GM12878 (cell line): ENCODE measurements around the gene ATF7. TPM values are rescaled to one million over a fixed set of nuclear protein-coding genes. Genes with fewer than 3 reads are reported as not detected.

Experiments
- ATAC-seq: fragments of 200-7000 bp; cut with Tn5 transposase; 3 replicates; pipeline ENCODE4 v1.9.1; 2020; ENCODE audit warnings: mild to moderate bottlenecking, moderate library complexity
- BruUV-seq: library from RNA; stranded (reverse); fragments of 400-500 nt; replicated peaks from 2 replicates; lab custom pipeline; 2021; lab: Mats Ljungman, UMichigan
- CTCF ChIA-PET: fragments of 300-600 bp; sonication (Branson Sonifier 250); formaldehyde crosslinking; extraction: SDS; loops from one replicate; lab custom pipeline; 2021; ENCODE audit warnings: inconsistent platforms; lab: Yijun Ruan, JAX
- POLR2A ChIA-PET: fragments of 350-600 bp; formaldehyde crosslinking; extraction: SDS; loops from one replicate; lab custom pipeline; 2021; ENCODE audit warnings: inconsistent platforms; lab: Charles Lee
- RAD21 ChIA-PET: fragments of 300-600 bp; sonication (Branson Sonifier 250); formaldehyde crosslinking; loops from one replicate; lab custom pipeline; 2023; ENCODE audit warnings: antibody characterized with exemption; ENCODE audit not compliant: unreplicated experiment; lab: Charles Lee
- SMC1A ChIA-PET: fragments of 300-600 bp; sonication (Branson Sonifier 250); formaldehyde crosslinking; loops from one replicate; lab custom pipeline; 2023; ENCODE audit not compliant: unreplicated experiment, uncharacterized antibody; lab: Charles Lee
- DNase-seq: peaks from one replicate; pipeline ENCODE4 v3.0.0-alpha.2; 2011; ENCODE audit warnings: low read depth, low spot score
- FAIRE-seq: peaks from 3 replicates; lab custom pipeline; 2011; peaks lifted over from hg19 to GRCh38; lab: Jason Lieb, UNC
- H2AFZ ChIP-seq: 2 replicates; pipeline ENCODE4 v1.6.0; 2011; ENCODE audit warnings: low read depth, low read length, control low read depth; ENCODE audit not compliant: control insufficient read depth
- H3K27ac ChIP-seq: 2 replicates; pipeline ENCODE4 v1.5.1; 2011; ENCODE audit warnings: control low read depth; ENCODE audit not compliant: control insufficient read depth, insufficient read depth
- H3K27me3 ChIP-seq, 2 experiments: replicated peaks in 1 of 2; 2 replicates each; pipeline versions ENCODE4 v1.6.0 to v1.6.1; 2011; ENCODE audit warnings: low read length in 1 of 2; ENCODE audit not compliant: control insufficient read depth in 2 of 2, insufficient read depth in 2 of 2
- H3K36me3 ChIP-seq, 2 experiments: 2 replicates each; pipeline ENCODE4 v1.5.1; 2011; ENCODE audit warnings: low read length in 1 of 2; ENCODE audit not compliant: control insufficient read depth in 2 of 2, insufficient read depth in 2 of 2
- H3K4me1 ChIP-seq: 2 replicates; pipeline ENCODE4 v1.6.1; 2011; ENCODE audit warnings: mild to moderate bottlenecking, low read length, moderate library complexity, mixed read lengths; ENCODE audit not compliant: control insufficient read depth, insufficient read depth
- H3K4me2 ChIP-seq: 2 replicates; pipeline ENCODE4 v1.6.0; 2011; ENCODE audit warnings: control low read depth; ENCODE audit not compliant: control insufficient read depth, insufficient read depth
- H3K4me3 ChIP-seq: fragments of 200-600 bp; sonication (generic); 2 replicates; pipeline ENCODE4 v1.5.1; 2016
- H3K79me2 ChIP-seq: 2 replicates; pipeline ENCODE4 v1.6.0; 2011; ENCODE audit warnings: low read length; ENCODE audit not compliant: control insufficient read depth, insufficient read depth
- H3K9ac ChIP-seq: 2 replicates; pipeline ENCODE4 v1.8.0; 2011; ENCODE audit warnings: low read length, control low read depth, mixed read lengths; ENCODE audit not compliant: control insufficient read depth, insufficient read depth
- H3K9me3 ChIP-seq: replicated peaks from 3 replicates; pipeline ENCODE4 v1.5.1; 2011; ENCODE audit warnings: mild to moderate bottlenecking, low read length; ENCODE audit not compliant: control insufficient read depth, insufficient read depth
- H4K20me1 ChIP-seq: 2 replicates; pipeline ENCODE4 v1.6.0; 2011; ENCODE audit not compliant: control insufficient read depth, insufficient read depth
- BACH1 ChIP-seq: fragments of 450-650 bp; IDR thresholded peaks from 2 replicates; pipeline ENCODE4 v1.6.1; 2017; ENCODE audit warnings: mild to moderate bottlenecking, borderline replicate concordance
- CREB1 ChIP-seq: IDR thresholded peaks from 2 replicates; pipeline ENCODE4 v1.6.1; 2012; ENCODE audit warnings: low read depth, mild to moderate bottlenecking, inconsistent platforms
- CUX1 ChIP-seq: IDR thresholded peaks from 2 replicates; pipeline ENCODE4 v1.6.1; 2012; ENCODE audit warnings: improper control_type of control experiment, low read depth, low read length; ENCODE audit not compliant: insufficient replicate concordance
- NR2C2 ChIP-seq: IDR thresholded peaks from 2 replicates; pipeline ENCODE4 v1.6.1; 2011; ENCODE audit warnings: borderline replicate concordance, low read depth; ENCODE audit not compliant: control insufficient read depth, insufficient read length
- PBX3 ChIP-seq: IDR thresholded peaks from 2 replicates; pipeline ENCODE4 v1.6.1; 2011; ENCODE audit warnings: mild to moderate bottlenecking, low read depth, low read length, moderate library complexity; ENCODE audit not compliant: insufficient replicate concordance
- RAD21 ChIP-seq: IDR thresholded peaks from 2 replicates; pipeline ENCODE4 v1.6.1; 2011; ENCODE audit warnings: mild to moderate bottlenecking, low read depth, low read length, moderate library complexity; ENCODE audit not compliant: insufficient read depth
- RUNX3 ChIP-seq: IDR thresholded peaks from 2 replicates; pipeline ENCODE4 v1.6.1; 2012; ENCODE audit warnings: low read length, inconsistent platforms
- SMARCA5 ChIP-seq: fragments of 450-650 bp; IDR thresholded peaks from 2 replicates; pipeline ENCODE4 v1.6.1; 2017; ENCODE audit warnings: mild to moderate bottlenecking
- TCF3 ChIP-seq: IDR thresholded peaks from 2 replicates; pipeline ENCODE4 v1.6.1; 2012; ENCODE audit warnings: low read depth, mild to moderate bottlenecking, low read length, borderline replicate concordance; ENCODE audit not compliant: insufficient read depth
- ZBED1 ChIP-seq: IDR thresholded peaks from 2 replicates; pipeline ENCODE4 v1.6.1; 2016; ENCODE audit warnings: borderline replicate concordance
- WGBS: methylation state at CpG from one replicate; pipeline ENCODE4 v1.1.6; 2016; ENCODE audit warnings: low lambda C conversion rate; ENCODE audit not compliant: insufficient replicate concordance, insufficient coverage; ENCODE audit errors: missing lambda C conversion rate; 5-methylcytosine and 5-hydroxymethylcytosine counted together
- in situ Hi-C: fragments of 300-500 bp; cut with MboI; formaldehyde crosslinking; loops from 9 replicates; pipeline ENCODE4 v1.14.3; 2018; ENCODE audit warnings: mixed read lengths
- intact Hi-C: fragments of 100-400 bp; cut with micrococcal nuclease; formaldehyde crosslinking; loops from one replicate; pipeline ENCODE4 v1.14.2; 2022; ENCODE audit not compliant: unreplicated experiment
- polyA plus RNA-seq, 11 experiments: library from polyadenylated mRNA; depleted of rRNA in 4 of 11; unstranded in 6 of 11; stranded (reverse) in 5 of 11; fragments of >200 nt; fragmentation: Nextera tagmentation in 4 of 11; fragmentation: Illumina TruSeq in 1 of 11; extraction: Ambion mirVana in 4 of 11; extraction: Trizol in 1 of 11; gene quantifications; 1 replicate in 1 of 11; 2 replicates in 10 of 11; pipeline versions ENCODE4 v1.2.1 to v1.2.3, GENCODE V29; 2011 to 2016; ENCODE audit warnings: inconsistent platforms in 2 of 11, missing spikeins in 2 of 11, low read depth in 1 of 11
- total RNA-seq, 4 experiments: library from RNA; depleted of rRNA in 3 of 4; stranded (reverse); fragments of >200 nt in 3 of 4; fragmentation: Illumina TruSeq in 1 of 4; extraction: Trizol in 1 of 4; gene quantifications; 2 replicates each; pipeline versions ENCODE4 v1.2.1 to v1.2.3, GENCODE V29; 2013 to 2021
- TF ChIP-seq, protein P1 (sequence below): fragments of 450-650 bp; IDR thresholded peaks from 2 replicates; pipeline ENCODE4 v1.6.1; 2017; ENCODE audit warnings: mild to moderate bottlenecking, low read depth, inconsistent platforms; ENCODE audit not compliant: poor library complexity, severe bottlenecking
- TF ChIP-seq, protein P2 (sequence below): IDR thresholded peaks from 2 replicates; pipeline ENCODE4 v1.6.1; 2011; ENCODE audit warnings: borderline replicate concordance, low read depth, mild to moderate bottlenecking, moderate library complexity, low read length; ENCODE audit not compliant: insufficient read depth, poor library complexity, severe bottlenecking

The ATF7 gene
- total and polyA plus RNA-seq, 10 of the 15 experiments (the other 5 are each of a cell fraction or from before 2014, with no cell fraction given): 9.1 to 30.7 (median 21.8) TPM

DNA sequence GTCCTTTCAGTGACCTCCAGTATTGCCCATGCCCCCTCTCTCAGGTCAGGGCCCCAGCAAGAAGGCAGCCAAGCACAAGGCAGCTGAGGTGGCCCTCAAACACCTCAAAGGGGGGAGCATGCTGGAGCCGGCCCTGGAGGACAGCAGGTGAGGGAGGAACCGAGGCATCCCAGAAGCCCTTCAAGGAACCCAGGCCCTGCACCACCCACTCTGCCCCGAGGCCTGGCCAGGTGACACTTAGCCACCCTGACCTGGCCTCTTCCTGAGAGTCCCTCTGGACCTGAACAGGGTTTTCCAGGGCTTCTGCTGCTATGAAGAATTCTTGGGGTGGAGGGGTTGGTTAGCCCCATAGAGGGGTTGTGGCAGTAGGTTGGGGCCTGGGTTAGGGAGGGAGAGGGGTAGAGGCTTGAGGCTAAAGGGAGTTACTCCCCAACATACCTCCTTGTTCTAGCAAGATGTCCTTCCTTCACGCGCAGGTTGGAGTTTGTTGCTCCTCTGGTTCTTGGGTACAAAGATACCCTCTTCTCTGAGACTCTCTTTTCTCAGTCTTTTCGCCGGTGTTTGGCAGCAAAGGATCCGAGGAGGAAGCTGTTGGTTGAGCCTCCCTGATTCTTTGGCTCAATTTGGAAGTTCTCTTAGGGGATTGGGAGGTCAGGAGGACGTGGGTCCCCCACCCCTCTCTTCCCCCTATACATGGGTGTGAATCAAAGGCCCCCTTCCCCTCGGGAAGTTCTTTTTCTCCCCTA, 123.0 kb downstream of the ATF7 start:
- in situ Hi-C loops: no loop called here
- Histone ChIP-seq H3K9me3 (no peaks in the 10 kb centered on the region), H3K36me3 (peaks cover 9 to 12% of the 10 kb centered on the region in 2 experiments; a peak in 2 of 4 replicates), H3K27ac (no peak overlapping the region), H3K4me1 (peaks cover 13% of the 10 kb centered on the region), H4K20me1 (no peaks in the 10 kb centered on the region), H3K79me2 (peaks cover 11% of the 10 kb centered on the region), H3K9ac (no peak overlapping the region), H3K27me3 (no peaks in the 10 kb centered on the region), H3K4me3 (no peak overlapping the region), H3K4me2 (no peak overlapping the region), H2AFZ (no peak overlapping the region)
- intact Hi-C loops: loop anchor here (5.0 kb wide), 1 partner anchor 51 kb away; the partner anchor contains the start of gene PCBP2
- FAIRE-seq: no peak
- BruUV-seq: no TSS peak
- 74% methylated on average over 9 of the region's 10 CpGs for WGBS
- DNase-seq: no peak
- RAD21 ChIA-PET: no interaction called here
- no peak for ATAC-seq
- POLR2A ChIA-PET: interaction anchor here (0.6 to 1.3 kb wide), 2 partner anchors 23 to 179 kb away, joined by 3 to 4 read pairs; no protein-coding TSS in a partner anchor
- CTCF ChIA-PET: interaction anchor here (1.1 kb wide), 1 partner anchor 182 kb away, joined by 4 read pairs; the partner anchor contains the start of gene AAAS
- SMC1A ChIA-PET: no interaction called here
- TF ChIP-seq PBX3 (no peak), ZBED1 (no peak), CREB1 (no peak), RAD21 (no peak), RUNX3 (no peak), TCF3 (no peak), SMARCA5 (no peak), NR2C2 (no peak), BACH1 (no peak), CUX1 (no peak)
- TF ChIP-seq, protein P1, sequence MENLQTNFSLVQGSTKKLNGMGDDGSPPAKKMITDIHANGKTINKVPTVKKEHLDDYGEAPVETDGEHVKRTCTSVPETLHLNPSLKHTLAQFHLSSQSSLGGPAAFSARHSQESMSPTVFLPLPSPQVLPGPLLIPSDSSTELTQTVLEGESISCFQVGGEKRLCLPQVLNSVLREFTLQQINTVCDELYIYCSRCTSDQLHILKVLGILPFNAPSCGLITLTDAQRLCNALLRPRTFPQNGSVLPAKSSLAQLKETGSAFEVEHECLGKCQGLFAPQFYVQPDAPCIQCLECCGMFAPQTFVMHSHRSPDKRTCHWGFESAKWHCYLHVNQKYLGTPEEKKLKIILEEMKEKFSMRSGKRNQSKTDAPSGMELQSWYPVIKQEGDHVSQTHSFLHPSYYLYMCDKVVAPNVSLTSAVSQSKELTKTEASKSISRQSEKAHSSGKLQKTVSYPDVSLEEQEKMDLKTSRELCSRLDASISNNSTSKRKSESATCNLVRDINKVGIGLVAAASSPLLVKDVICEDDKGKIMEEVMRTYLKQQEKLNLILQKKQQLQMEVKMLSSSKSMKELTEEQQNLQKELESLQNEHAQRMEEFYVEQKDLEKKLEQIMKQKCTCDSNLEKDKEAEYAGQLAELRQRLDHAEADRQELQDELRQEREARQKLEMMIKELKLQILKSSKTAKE: no peak
- TF ChIP-seq, protein P2, sequence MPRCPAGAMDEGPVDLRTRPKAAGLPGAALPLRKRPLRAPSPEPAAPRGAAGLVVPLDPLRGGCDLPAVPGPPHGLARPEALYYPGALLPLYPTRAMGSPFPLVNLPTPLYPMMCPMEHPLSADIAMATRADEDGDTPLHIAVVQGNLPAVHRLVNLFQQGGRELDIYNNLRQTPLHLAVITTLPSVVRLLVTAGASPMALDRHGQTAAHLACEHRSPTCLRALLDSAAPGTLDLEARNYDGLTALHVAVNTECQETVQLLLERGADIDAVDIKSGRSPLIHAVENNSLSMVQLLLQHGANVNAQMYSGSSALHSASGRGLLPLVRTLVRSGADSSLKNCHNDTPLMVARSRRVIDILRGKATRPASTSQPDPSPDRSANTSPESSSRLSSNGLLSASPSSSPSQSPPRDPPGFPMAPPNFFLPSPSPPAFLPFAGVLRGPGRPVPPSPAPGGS: no peak
